ENCODE results near the gene MAP1LC3A.
A peak's percentile ranks its signal among the peaks of the same experiment; 100 is the strongest.

Gene MAP1LC3A

GRCh38 chr20:34530342-34530741, 28.2 kb upstream of the MAP1LC3A start:
- TF ChIP-seq, protein P1, sequence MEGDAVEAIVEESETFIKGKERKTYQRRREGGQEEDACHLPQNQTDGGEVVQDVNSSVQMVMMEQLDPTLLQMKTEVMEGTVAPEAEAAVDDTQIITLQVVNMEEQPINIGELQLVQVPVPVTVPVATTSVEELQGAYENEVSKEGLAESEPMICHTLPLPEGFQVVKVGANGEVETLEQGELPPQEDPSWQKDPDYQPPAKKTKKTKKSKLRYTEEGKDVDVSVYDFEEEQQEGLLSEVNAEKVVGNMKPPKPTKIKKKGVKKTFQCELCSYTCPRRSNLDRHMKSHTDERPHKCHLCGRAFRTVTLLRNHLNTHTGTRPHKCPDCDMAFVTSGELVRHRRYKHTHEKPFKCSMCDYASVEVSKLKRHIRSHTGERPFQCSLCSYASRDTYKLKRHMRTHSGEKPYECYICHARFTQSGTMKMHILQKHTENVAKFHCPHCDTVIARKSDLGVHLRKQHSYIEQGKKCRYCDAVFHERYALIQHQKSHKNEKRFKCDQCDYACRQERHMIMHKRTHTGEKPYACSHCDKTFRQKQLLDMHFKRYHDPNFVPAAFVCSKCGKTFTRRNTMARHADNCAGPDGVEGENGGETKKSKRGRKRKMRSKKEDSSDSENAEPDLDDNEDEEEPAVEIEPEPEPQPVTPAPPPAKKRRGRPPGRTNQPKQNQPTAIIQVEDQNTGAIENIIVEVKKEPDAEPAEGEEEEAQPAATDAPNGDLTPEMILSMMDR (IDR thresholded peaks at IDR 0.05; ENCODE audit: poor library complexity, severe bottlenecking), result no peak
- H3K9me3 ChIP-seq (ENCODE audit: severe bottlenecking), result no peaks in the 10 kb centered on the region
- H3K27ac ChIP-seq (ENCODE audit: poor library complexity, severe bottlenecking), result no peak overlapping the region
- peak; percentile 67 for DNase-seq (ENCODE audit: low spot score)
- H3K27me3 ChIP-seq (ENCODE audit: insufficient read depth, poor library complexity, severe bottlenecking), result no peaks in the 10 kb centered on the region
- H3K4me3 ChIP-seq (ENCODE audit: severe bottlenecking), result no peak overlapping the region
- no peak for ATAC-seq (ENCODE audit: low read depth)
- H3K36me3 ChIP-seq (ENCODE audit: low read depth), result peaks cover 91% of the 10 kb centered on the region
- peaks cover 13% of the 10 kb centered on the region for H3K4me1 ChIP-seq (ENCODE audit: insufficient read depth, poor library complexity, severe bottlenecking)

GRCh38 chr20:34531608-34532265, 26.8 kb upstream of the MAP1LC3A start:
- Histone ChIP-seq H3K9me3 (ENCODE audit: severe bottlenecking) (no peaks in the 10 kb centered on the region), H3K4me3 (ENCODE audit: severe bottlenecking) (no peak overlapping the region), H3K27ac (ENCODE audit: poor library complexity, severe bottlenecking) (no peak overlapping the region), H3K4me1 (ENCODE audit: insufficient read depth, poor library complexity, severe bottlenecking) (peaks cover 2% of the 10 kb centered on the region), H3K36me3 (ENCODE audit: low read depth) (peaks cover 98% of the 10 kb centered on the region), H3K27me3 (ENCODE audit: insufficient read depth, poor library complexity, severe bottlenecking) (no peaks in the 10 kb centered on the region)
- ATAC-seq (ENCODE audit: low read depth) (no peak), DNase-seq (ENCODE audit: low spot score) (peak; percentile 68)
- TF ChIP-seq, protein P1 (IDR thresholded peaks at IDR 0.05; ENCODE audit: poor library complexity, severe bottlenecking), result no peak

GRCh38 chr20:34532320-34532719, 26.2 kb upstream of the MAP1LC3A start:
- Histone ChIP-seq H3K4me1 (ENCODE audit: insufficient read depth, poor library complexity, severe bottlenecking) (no peaks in the 10 kb centered on the region), H3K27ac (ENCODE audit: poor library complexity, severe bottlenecking) (no peak overlapping the region), H3K27me3 (ENCODE audit: insufficient read depth, poor library complexity, severe bottlenecking) (no peaks in the 10 kb centered on the region), H3K36me3 (ENCODE audit: low read depth) (peaks cover 98% of the 10 kb centered on the region), H3K9me3 (ENCODE audit: severe bottlenecking) (no peaks in the 10 kb centered on the region), H3K4me3 (ENCODE audit: severe bottlenecking) (no peak overlapping the region)
- DNase-seq (ENCODE audit: low spot score) (peak; percentile 76), ATAC-seq (ENCODE audit: low read depth) (no peak)
- TF ChIP-seq, protein P1 (IDR thresholded peaks at IDR 0.05; ENCODE audit: poor library complexity, severe bottlenecking), result no peak

GRCh38 chr20:34532756-34533155, 25.8 kb upstream of the MAP1LC3A start:
- DNase-seq (ENCODE audit: low spot score) (peak; percentile 73), ATAC-seq (ENCODE audit: low read depth) (no peak)
- no peaks in the 10 kb centered on the region for H3K4me1 ChIP-seq (ENCODE audit: insufficient read depth, poor library complexity, severe bottlenecking)
- H3K27me3 ChIP-seq (ENCODE audit: insufficient read depth, poor library complexity, severe bottlenecking), result no peaks in the 10 kb centered on the region
- peaks cover 97% of the 10 kb centered on the region for H3K36me3 ChIP-seq (ENCODE audit: low read depth)
- no peaks in the 10 kb centered on the region for H3K9me3 ChIP-seq (ENCODE audit: severe bottlenecking)
- TF ChIP-seq, protein P1 (IDR thresholded peaks at IDR 0.05; ENCODE audit: poor library complexity, severe bottlenecking), result no peak
- no peak overlapping the region for H3K4me3 ChIP-seq (ENCODE audit: severe bottlenecking)
- H3K27ac ChIP-seq (ENCODE audit: poor library complexity, severe bottlenecking), result no peak overlapping the region
